ENCODE data around the gene STAC2.
A peak's percentile ranks its signal among the peaks of the same experiment; 100 is the strongest.

STAC2 gene

GRCh38 chr17:39231591-39232551 lies 6.1 kb upstream of the STAC2 start:
- H3K36me3 ChIP-seq (ENCODE audit: low read length): no peaks in the 10 kb centered on the region
- no peaks in the 10 kb centered on the region for H3K27me3 ChIP-seq (ENCODE audit: low read length)
- H3K4me2 ChIP-seq (ENCODE audit: low read depth, low read length, poor library complexity, severe bottlenecking): no peak overlapping the region
- H3K79me2 ChIP-seq (ENCODE audit: insufficient read depth, low read length): no peaks in the 10 kb centered on the region
- H3K4me3 ChIP-seq (ENCODE audit: insufficient read depth, low read length, poor library complexity, severe bottlenecking): no peak overlapping the region
- no peaks in the 10 kb centered on the region for H3F3A ChIP-seq (ENCODE audit: insufficient read depth)
- H3K27ac ChIP-seq (ENCODE audit: low read depth, low read length): no peak overlapping the region
- H4K20me1 ChIP-seq (ENCODE audit: low read depth, low read length): no peaks in the 10 kb centered on the region
- H3K9ac ChIP-seq (ENCODE audit: low read length): no peak overlapping the region
- peak; percentile 86 for TF ChIP-seq CTCF (IDR thresholded peaks at IDR 0.05; ENCODE audit: insufficient read depth, low read length, poor library complexity, severe bottlenecking)
- TF ChIP-seq EZH2phosphoT487 (conservative IDR thresholded peaks at IDR 0.05; ENCODE audit: low read length): no peak
- no peak overlapping the region for H2AFZ ChIP-seq (ENCODE audit: low read depth, low read length, severe bottlenecking)
- no peaks in the 10 kb centered on the region for H3K9me3 ChIP-seq (ENCODE audit: insufficient read depth, low read length)
- no peaks in the 10 kb centered on the region for H3K9me2 ChIP-seq (replicated peaks; ENCODE audit: insufficient read depth, low read length)

- no peaks in the 10 kb centered on the region for H3K9me2 ChIP-seq (replicated peaks; ENCODE audit: insufficient read depth, low read length)
- H3K79me2 ChIP-seq (ENCODE audit: insufficient read depth, low read length): no peaks in the 10 kb centered on the region
- H4K20me1 ChIP-seq (ENCODE audit: low read depth, low read length): no peaks in the 10 kb centered on the region
- no peak overlapping the region for H3K27ac ChIP-seq (ENCODE audit: low read depth, low read length)
- H3K9me3 ChIP-seq (ENCODE audit: insufficient read depth, low read length): no peaks in the 10 kb centered on the region
- TF ChIP-seq CTCF (IDR thresholded peaks at IDR 0.05; ENCODE audit: insufficient read depth, low read length, poor library complexity, severe bottlenecking) (no peak), EZH2phosphoT487 (conservative IDR thresholded peaks at IDR 0.05; ENCODE audit: low read length) (no peak)
- H3K4me3 ChIP-seq (ENCODE audit: insufficient read depth, low read length, poor library complexity, severe bottlenecking): no peak overlapping the region
- no peaks in the 10 kb centered on the region for H3K36me3 ChIP-seq (ENCODE audit: low read length)
- H3K27me3 ChIP-seq (ENCODE audit: low read length): no peaks in the 10 kb centered on the region
- H3F3A ChIP-seq (ENCODE audit: insufficient read depth): no peaks in the 10 kb centered on the region
- H3K9ac ChIP-seq (ENCODE audit: low read length): no peak overlapping the region
- H3K4me2 ChIP-seq (ENCODE audit: low read depth, low read length, poor library complexity, severe bottlenecking): no peak overlapping the region
- no peak overlapping the region for H2AFZ ChIP-seq (ENCODE audit: low read depth, low read length, severe bottlenecking)
Observed at GRCh38 chr17:39231091-39231561, 5.4 kb upstream of the STAC2 start.

- Histone ChIP-seq H3K79me2 (ENCODE audit: insufficient read depth, low read length) (no peaks in the 10 kb centered on the region), H3F3A (ENCODE audit: insufficient read depth) (no peaks in the 10 kb centered on the region), H4K20me1 (ENCODE audit: low read depth, low read length) (no peaks in the 10 kb centered on the region), H2AFZ (ENCODE audit: low read depth, low read length, severe bottlenecking) (no peak overlapping the region), H3K4me2 (ENCODE audit: low read depth, low read length, poor library complexity, severe bottlenecking) (no peak overlapping the region), H3K9me2 (replicated peaks; ENCODE audit: insufficient read depth, low read length) (no peaks in the 10 kb centered on the region), H3K27ac (ENCODE audit: low read depth, low read length) (no peak overlapping the region), H3K9ac (ENCODE audit: low read length) (no peak overlapping the region), H3K4me3 (ENCODE audit: insufficient read depth, low read length, poor library complexity, severe bottlenecking) (no peak overlapping the region), H3K9me3 (ENCODE audit: insufficient read depth, low read length) (no peaks in the 10 kb centered on the region), H3K27me3 (ENCODE audit: low read length) (no peaks in the 10 kb centered on the region), H3K36me3 (ENCODE audit: low read length) (no peaks in the 10 kb centered on the region)
- no peak for TF ChIP-seq EZH2phosphoT487 (conservative IDR thresholded peaks at IDR 0.05; ENCODE audit: low read length)
- TF ChIP-seq CTCF (IDR thresholded peaks at IDR 0.05; ENCODE audit: insufficient read depth, low read length, poor library complexity, severe bottlenecking): no peak
Observed at GRCh38 chr17:39230361-39230760, 4.6 kb upstream of the STAC2 start.
